Activated T-cell treated with anti-CD3 and anti-CD28 coated beads, Interleukin-2, amount 50 U/mL, for 48 hours (primary cell): ENCODE data around the gene CCDC88A.
"Not testable (repeated sequence)": the region's sequence is repeated elsewhere in the genome, so short reads cannot be mapped to it uniquely, and the experiment has no call there.

ENCODE experiments used
- DNase-seq, 2 experiments: peaks; one replicate each; pipeline ENCODE4 v3.0.0-alpha.2; 2020

The CCDC88A gene

DNA sequence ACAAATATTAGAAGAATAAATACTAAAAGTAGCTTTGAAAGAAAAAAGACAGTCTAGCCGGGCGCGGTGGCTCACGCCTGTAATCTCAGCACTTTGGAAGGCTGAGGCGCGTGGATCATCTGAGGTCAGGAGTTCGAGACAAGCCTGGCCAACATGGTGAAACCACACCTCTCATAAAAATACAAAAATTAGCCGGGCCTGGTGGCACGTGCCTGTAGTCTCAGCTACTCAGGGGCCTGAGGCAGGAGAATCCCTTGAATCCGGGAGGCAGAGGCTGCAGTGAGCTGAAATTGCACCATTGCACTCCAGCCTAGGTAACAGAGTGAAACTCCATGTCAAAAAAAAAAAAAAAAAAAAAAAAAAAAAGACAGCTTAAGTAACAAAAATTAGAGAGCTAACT, 34.1 kb downstream of the CCDC88A start:
- DNase-seq: not testable (repeated sequence)

DNA sequence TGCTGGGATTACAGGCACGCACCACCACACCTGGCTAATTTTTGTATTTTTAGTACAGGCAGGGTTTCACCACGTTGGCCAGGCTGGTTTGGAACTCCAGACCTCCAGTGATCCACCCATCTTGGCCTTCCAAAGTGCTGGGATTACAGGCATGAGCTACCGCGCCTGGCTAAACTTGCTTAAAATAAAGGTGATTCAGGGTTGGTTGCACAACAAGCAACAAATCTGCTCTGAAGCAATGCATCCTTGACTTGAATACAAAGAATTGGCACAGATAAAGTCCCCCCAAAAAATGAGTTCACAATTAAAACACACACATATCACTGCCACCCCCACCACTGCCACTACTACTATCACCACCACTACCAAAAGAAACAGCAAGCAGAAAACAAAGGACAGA, 34.9 kb downstream of the CCDC88A start:
- DNase-seq: no peak

DNA sequence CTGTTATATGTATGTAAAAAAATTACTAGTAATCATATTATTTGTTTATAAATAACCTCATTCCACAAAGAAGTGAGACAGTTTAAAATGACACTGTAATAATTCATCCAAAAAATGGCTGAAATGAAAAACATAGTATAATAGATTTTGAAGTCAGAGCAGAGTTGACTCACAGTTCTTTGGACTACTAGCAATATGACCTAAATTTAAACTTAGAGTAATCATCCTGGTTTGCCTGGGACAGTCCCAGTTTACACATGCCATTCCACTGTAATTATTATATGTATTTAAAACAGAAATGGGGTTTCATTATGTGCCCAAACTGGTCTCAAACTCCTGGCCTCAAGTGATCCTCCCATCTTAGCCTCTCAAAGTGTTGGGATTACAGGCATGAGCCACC, 48.3 kb downstream of the CCDC88A start:
- no peak for DNase-seq

DNA sequence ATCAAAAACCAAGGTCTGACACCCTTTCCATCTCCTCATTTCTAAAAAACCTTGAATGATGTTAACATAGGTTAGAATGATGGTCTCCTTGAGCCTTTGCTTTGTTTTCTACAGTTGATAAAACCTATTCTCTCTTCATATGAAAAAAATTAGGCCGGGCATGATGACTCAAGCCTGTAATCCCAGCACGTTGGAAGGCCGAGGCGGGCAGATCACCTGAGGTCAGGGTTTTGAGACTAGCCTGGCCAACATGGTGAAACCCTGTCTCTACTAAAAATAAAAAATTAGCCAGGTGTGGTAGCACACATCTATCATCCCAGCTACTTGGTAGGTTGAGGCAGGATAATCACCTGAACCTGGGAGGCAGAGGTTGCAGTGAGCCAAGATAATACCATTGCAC, 49.4 kb downstream of the CCDC88A start:
- no peak for DNase-seq

DNA sequence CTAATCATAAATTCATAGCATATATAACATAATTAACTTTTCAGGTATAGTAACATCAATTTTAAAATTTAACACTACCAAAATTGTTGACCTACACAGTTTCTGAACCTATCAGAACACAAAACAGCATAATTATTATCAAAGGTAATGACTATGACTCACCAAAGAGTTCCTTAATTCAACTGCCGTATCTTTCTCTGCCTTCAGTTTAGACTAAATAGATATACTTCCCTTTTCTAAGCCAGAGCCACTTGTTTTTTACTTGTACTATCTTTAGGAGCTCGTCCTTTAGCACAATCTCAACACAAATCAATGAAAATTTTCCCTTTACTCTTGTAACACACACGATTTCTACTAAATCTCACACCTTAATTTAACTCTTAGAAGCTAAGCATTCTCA, 54.4 kb downstream of the CCDC88A start:
- no peak for DNase-seq

DNA sequence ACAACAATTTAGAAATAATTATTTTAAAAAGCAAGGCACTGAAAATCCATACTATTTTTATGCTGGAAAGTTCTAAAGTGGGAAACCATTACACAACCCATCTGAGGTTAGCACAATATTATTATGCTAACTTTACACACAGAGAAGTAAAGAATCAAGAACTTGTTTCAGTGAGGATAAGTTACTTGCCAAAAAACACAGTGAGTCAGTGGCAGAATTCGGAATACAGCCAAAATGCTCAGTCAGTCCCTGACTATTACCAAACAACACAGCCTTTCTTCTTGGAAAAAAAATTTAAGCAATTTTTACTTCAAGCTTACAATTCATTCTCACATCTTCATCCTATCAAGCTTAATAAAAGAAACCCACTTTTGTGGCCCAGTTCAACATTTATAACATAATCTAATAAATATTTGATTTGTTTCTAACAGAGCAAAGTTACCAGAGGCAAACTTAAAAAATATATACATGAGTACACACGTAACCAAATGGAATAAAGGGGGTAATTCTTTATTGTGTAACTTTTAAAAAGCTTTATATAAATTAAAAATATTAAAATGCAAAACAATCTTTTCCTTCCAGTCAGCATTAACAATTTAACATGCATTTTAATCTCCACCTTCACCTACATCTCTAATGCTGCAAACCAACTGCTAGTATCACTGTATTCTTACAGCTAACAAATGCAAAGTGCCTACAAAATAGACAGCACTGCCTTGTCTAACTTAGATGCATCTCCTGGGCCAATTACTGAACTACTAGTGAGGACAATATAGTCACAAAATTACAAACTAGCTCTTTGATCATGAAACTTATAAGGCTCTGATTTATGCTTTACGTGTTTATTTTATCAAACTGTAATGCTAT, 55.2 kb downstream of the CCDC88A start:
- no peak for DNase-seq

DNA sequence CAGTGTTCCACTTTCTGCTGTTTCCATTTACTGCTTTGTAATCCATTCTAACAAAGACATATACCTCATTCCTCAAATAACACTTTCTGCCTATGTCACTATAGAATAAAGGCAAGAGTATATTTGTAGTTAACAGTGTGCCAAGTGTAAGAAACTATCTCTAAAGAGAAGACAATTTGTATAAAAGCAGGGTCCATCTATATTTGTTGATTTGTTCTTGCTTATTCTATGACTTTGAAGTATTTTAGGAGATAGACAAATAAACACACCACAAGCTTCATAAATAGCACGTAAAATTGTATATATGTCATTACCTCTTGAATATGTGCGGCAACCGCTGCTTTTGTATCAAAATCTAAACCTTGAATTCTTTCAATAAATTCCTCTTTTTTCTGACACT, 56.0 kb downstream of the CCDC88A start:
- no peak for DNase-seq

DNA sequence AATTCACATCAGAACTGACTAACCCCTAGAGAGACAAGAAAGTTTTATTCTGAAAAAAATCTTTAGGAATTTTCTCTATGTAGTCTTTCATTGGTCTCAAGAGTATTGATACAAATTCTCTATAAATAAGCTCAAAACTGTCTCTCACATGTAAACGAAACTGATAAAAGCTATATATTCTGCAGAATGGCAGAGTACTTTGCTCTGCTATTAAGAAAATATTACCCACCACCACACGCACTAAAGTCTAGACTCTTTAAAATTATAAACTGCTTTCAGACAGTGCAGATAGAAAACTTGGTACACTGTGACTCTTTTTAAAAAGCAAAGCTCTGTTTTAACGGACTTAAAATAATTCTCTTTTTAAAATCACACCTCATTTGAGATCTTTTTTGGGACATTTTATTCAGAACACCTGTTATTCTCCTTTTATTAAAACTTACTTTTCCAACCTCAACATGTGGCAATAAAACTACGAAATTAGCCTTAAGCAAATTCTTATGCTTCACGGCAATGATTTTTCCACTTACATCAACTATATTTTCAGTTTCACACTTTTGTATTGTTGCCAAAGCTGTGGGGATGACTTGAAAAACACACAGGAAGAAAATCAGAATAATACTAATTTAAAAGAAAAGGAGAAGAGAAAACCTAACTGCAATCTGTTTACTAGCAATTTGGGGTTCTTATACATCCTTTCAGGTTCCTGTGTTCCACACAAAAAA, 58.0 kb downstream of the CCDC88A start:
- DNase-seq: no peak

DNA sequence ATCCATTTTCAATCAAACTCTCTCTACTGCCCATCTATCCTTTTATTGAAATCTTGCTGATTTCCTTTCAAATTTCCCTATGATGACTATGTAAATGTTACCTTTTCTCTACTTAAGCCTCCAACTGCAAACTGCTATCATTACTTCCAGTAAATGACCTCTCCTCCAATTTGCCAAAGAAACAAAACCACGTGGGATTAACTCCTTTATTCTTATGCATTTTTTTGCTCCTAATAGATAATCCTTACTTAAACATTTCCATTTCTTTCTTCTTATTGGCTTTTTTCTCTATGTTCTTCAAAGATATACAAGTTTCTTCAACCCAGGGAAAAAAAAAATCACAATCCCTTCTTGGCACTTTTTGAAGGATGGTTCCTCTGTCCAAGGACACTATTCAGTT, 61.2 kb downstream of the CCDC88A start:
- DNase-seq: no peak

DNA sequence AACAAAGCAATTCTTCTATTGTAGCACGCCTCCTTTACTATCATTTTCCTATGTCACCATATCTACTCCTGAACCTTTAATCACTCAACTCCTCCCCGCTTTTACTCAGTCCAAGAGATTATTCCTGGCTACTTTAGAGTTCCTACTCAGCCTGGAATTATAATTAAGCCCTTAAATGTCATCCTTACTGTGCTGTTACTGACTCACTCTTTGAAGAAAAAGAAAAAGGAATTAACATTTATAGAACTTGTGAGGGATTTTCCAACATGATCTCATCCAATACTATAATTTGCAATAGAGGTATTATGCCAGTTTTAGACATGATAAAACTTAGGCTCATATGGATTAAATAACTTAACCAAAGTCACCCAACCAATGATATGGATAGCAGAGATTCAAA, 61.7 kb downstream of the CCDC88A start:
- DNase-seq: no peak

DNA sequence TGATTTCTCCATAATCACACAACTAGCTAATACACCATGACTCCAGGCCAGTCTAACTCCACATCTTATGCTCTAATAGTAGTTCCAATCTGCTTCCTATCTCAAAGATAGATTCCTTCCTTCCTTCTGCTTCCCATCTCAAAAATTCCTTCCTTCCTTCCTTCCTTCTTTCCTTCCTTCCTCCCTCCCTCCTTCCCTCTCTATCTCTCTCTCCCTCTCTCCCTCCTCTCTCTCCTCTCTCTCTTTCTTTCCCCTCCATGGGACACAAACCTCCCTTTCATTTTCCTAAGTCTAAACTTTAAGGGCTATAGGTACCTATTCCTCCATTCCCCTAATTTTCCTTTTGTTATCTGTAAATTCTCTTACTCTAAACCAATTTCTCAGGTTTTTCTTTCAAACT, 62.5 kb downstream of the CCDC88A start:
- DNase-seq: no peak

DNA sequence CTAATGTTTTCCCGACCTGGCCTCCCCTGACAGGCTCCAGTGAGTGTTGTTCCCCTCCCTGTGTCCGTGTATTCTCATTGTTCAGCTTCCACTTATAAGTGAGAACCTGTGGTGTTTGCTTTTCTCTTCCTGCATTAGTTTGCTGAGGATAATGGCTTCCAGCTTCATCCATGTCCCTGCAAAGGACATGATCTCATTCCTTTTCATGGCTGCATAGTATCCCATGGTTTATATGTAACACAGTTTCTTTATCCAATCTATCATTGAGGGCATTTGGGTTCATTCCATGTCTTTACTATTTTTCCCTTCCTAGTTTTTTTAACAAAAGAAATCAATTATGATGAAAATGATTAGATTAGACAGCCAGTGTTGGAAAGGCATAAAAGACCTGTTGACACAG, 63.5 kb downstream of the CCDC88A start:
- DNase-seq: not testable (repeated sequence)

DNA sequence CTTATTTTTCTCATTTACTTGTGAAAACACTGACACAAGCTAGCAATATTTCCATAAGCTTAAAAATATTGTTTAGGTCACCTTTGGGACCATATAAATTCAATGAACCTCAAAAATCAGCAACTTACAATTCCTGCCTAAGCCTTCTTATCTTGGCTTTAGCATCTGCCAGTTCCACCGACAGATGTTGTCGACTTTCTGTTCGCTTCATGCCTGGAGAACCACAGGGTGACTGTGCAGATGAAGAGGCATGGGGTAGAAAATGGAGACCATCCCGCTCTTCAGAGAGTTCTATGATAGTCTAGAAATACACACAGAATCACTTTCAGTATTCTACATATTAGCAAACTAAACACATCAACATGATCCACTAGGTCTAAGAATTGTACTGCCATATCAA, 64.2 kb downstream of the CCDC88A start:
- no peak for DNase-seq

DNA sequence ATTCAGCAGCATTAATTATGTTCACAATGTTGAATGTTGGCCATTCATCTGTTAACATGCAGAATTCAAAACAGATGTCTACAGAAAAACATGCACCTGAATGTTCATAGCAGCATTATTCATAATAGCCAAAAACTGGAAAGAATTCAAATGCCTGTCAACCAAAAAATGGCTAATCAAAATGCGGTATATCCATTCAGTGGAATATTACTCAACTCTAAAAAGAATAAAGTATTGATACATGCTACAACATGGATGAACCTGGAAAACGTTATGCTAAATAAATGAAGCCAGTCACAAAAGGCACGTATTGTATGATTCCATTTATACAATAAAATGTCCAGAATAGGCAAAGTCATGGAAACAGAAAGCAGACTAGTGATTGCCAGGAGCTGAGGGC, 68.0 kb downstream of the CCDC88A start:
- DNase-seq: no peak

DNA sequence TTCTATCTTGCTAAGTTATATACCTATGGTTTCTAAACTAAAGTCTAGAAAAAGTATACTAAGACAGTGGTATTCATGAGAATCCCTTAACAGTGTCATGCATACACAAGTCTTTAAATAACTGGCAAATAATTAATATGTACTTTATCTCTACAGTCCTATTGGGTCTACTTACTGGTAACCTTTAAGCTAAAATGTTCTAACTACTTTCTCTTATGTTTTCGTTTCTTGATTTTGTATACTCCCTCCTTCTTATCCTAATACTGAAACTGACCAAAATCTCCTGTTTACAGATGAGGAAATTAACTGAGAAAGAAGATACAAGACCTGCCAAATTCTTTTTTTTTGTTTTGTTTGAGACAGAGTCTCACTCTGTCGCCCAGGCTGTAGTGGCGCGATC, 74.6 kb downstream of the CCDC88A start:
- DNase-seq: no peak

DNA sequence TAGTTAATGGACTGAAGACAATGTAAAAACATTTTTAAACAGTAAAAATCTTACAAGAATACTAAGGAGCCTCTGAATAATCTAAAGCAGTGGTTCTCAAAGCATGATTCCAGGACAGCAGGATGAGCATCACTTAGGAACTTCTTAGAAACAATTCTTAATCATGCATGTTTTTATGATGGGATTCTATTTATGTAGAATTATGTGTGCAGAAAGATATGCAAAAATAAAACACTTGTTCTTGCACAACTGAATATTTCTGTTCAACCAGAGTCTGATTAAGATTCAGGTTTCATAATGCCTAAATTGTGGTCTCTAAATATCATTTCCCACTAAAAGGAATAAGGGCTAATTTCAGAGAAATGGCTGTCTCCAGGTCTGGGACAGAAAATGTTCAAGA, 81.4 kb downstream of the CCDC88A start:
- no peak for DNase-seq

DNA sequence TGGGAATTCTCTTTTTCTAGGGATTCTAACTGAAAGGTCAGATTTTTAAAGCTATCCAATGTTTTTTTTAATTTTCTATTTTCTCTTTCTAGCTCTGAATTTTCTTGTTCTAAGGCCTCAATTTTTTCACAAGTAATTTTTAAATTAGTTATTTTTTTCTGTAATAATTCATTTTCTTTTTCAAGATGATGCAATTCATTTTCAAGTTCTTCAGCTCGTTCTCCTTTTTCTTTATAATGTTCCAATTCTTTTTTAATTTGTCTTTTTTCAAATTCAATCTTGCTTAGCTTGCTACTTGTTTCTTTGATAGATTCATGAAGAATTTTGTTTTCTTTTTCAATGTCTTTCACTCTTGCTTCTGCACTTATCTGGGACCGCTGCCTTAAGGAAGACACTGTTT, 84.9 kb downstream of the CCDC88A start:
- no peak for DNase-seq

DNA sequence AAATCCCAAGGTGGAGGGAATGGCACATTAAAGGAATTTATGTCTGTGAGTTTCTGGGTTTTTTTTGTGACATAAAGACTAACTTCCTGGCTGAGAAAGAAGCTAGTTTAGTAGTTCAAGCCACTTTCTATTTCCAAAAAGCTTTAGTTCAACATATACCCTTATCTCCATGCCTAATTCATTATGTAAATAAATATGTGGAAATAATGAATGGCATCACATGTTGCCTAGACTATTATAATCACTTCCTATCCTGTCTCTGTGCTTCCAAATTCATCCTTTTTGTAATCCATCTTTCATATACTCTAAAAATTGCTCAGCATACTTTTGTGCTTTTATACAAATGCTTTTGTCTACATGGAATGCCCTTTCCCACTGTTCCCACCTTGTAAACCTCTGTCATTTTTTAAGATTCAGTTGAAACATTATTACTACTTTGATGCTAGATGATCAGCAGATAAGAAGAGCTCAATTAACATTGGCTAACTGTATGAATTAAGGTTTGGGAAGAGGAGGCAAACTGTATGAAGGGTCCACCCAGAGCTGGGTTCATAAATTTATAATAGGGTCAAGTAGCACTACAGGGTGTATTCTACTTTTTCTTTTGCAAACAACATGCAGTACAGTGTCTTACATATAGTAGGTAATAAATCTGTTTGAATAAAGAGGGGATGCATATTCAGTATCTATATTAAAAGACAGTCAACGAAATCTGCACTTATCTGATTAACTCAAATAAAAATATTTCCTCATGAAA, 88.9 kb downstream of the CCDC88A start:
- DNase-seq: no peak

DNA sequence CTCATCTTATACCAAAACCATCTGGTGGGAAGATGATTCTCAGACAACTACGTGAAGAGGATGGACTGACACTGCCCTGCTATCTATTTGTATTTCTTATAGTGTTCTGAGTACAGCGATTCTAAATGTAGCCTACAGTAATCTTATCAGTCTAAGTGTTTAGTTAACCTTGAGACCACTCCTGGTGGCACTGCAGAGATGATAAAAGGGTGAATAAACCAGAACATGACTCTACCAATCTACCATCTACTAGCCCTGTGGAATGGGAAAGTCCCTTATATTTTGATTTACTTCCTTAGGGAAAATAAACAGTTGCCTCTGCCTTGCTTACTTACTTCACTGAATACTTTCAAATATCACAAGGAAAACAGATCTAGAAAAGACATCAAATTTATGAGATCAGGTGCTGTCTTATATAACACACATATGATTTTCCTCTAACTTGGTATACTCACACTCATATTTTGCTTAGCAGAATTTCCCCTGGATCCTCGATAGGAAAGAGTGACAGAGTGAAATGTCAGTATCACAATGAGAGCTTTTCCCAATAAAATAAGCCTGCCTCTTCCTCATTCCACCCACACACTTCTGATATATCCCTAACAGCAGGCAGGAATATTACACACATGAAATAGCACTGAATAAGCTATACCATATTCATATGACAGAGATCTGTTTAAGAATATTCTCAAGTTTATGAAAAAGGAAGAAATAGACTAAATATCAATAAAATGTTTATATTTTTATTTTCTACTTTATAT, 92.0 kb downstream of the CCDC88A start:
- DNase-seq: no peak

DNA sequence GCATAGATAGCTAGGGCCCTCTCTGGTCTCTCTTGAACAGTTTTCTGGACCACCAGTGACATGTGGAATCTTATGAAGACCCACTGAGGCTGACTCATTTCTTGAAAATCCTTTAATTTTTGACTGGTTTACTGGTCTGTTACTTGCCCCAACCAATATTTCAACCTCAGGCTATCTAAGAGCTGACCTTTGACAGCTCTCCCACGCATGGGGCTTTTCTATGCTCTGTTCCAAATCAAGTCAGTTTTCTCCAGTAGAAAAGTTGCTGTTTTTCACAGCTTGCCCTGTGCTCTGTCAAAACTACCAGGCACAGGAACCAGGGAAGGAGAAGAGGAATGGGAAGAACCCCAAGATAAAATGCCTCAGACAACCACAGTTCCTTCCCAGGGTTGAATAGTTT, 104.7 kb downstream of the CCDC88A start:
- DNase-seq: no peak

DNA sequence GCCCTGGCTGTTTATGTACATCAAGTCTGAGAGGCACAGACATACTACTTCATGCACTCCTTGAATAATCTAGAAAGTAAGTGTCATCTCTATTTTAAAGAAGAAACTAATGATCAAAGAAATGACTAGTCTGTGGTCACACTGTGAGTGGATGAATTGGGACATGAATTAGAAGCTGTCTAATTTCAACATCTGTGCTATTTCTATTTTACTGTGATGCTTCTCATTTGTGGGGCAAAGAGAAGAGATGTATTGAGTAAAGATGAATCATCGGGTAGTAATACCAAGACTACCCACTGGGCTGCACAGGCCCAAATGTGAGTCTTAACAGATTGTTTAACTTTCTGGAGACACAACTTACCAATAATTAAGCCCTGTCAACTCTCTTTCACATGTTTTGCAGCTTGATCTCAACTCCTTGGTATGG, 108.2 kb downstream of the CCDC88A start:
- DNase-seq: peak; percentile 34 to 51

DNA sequence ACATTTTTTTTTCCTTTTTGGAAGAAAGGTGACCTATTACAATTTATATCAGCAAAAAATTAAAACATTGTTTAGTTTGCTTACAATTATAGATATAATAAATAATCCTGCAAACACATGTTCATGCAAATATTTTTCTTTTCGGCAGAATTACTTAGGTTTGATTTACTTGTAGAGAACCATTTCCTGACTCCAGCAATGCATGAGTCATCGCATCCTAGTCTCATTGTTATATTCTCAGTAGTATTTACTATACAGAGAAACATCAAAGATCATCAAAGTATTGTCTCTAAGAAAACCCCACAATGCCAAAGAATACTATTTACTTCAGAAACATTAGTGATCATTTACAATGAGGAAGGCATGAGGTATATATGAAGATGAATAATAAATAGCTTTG, 110.2 kb downstream of the CCDC88A start:
- DNase-seq: no peak

DNA sequence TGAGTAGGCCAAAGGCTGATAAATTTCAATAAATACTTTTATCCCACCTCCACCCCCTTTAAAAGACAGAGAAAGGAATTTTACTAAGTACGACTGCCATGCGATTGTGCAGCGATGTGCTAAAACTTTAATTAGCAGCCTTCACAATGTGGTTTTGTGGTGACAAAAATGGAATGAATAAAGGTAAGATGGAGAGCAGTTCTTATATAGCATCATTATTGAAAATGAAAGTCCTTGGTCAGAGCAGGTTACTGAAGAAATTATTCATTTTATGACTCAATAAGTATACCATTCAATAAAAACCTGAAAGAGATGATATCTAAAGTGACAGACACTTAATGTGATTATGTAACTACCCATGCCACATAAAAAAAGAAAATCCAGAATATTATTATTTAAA, 117.4 kb downstream of the CCDC88A start:
- DNase-seq: no peak
